Mucosa of descending colon (tissue), 3 donors: ENCODE results near the gene PTAFR. TPM values are rescaled to one million over a fixed set of nuclear protein-coding genes. Genes with fewer than 3 reads are reported as not detected.
A peak's percentile ranks its signal among the peaks of the same experiment; 100 is the strongest.

Source experiments
- ATAC-seq: fragments of 200-7000 bp; cut with Tn5 transposase; one replicate; pipeline ENCODE4 v1.9.1; 2020; ENCODE audit warnings: mild to moderate bottlenecking, moderate library complexity
- DNase-seq, 3 donors: peaks; one replicate each; pipeline ENCODE4 v3.0.0-alpha.2; 2020
- H3K36me3 ChIP-seq: fragments of 200-600 bp; one replicate; pipeline ENCODE4 v1.8.0; 2021; ENCODE audit warnings: low read depth, mild to moderate bottlenecking
- H3K4me1 ChIP-seq: fragments of 200-600 bp; one replicate; pipeline ENCODE4 v1.8.0; 2021; ENCODE audit warnings: low read depth, mild to moderate bottlenecking
- H3K4me3 ChIP-seq: fragments of 200-600 bp; one replicate; pipeline ENCODE4 v1.8.0; 2021; ENCODE audit warnings: mild to moderate bottlenecking
- H3K9me3 ChIP-seq: fragments of 200-600 bp; one replicate; pipeline ENCODE4 v1.8.0; 2021; ENCODE audit warnings: mild to moderate bottlenecking
- intact Hi-C, 2 donors: fragments of 100-400 bp; cut with DNase I in 1 of 2; cut with micrococcal nuclease in 1 of 2; formaldehyde crosslinking; loops; one replicate each; pipeline versions ENCODE4 v1.11.0 to v1.11.1; 2022; cut with DNase I, micrococcal nuclease
- total RNA-seq, 3 donors: library from RNA; stranded (reverse); fragmentation: NEBNext Ultra II Directional in 2 of 3; extraction: Animal tissue kit (Norgen Biotek cat#: 25700) in 2 of 3; gene quantifications; one replicate each; pipeline versions ENCODE4 v1.2.1 to v1.2.4, GENCODE V29; 2021 to 2023
- TF ChIP-seq, protein P1 (sequence below): fragments of 200-600 bp; IDR thresholded peaks from one replicate; pipeline ENCODE4 v1.8.0; 2022; ENCODE audit warnings: antibody characterized with exemption, mild to moderate bottlenecking
- donor health status: DM: no; HTN: no; CAD: no; lungs with moderate emphysema.
- donor health status: DM: no; HTN: no; CAD: no.
- donor health status: DM: no; HTN: yes; CAD: no.

The PTAFR gene
- total RNA-seq, 3 donors from 2014 or later: 2.4 to 4.8 (median 4.0) TPM

- ATAC-seq (no peak), DNase-seq (no peak)
- H3K36me3 ChIP-seq: no peaks in the 10 kb centered on the region
- no peak overlapping the region for H3K4me3 ChIP-seq
- no peaks in the 10 kb centered on the region for H3K9me3 ChIP-seq
- TF ChIP-seq, protein P1, sequence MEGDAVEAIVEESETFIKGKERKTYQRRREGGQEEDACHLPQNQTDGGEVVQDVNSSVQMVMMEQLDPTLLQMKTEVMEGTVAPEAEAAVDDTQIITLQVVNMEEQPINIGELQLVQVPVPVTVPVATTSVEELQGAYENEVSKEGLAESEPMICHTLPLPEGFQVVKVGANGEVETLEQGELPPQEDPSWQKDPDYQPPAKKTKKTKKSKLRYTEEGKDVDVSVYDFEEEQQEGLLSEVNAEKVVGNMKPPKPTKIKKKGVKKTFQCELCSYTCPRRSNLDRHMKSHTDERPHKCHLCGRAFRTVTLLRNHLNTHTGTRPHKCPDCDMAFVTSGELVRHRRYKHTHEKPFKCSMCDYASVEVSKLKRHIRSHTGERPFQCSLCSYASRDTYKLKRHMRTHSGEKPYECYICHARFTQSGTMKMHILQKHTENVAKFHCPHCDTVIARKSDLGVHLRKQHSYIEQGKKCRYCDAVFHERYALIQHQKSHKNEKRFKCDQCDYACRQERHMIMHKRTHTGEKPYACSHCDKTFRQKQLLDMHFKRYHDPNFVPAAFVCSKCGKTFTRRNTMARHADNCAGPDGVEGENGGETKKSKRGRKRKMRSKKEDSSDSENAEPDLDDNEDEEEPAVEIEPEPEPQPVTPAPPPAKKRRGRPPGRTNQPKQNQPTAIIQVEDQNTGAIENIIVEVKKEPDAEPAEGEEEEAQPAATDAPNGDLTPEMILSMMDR: no peak
- intact Hi-C loops: no loop called here
- peaks cover 8% of the 10 kb centered on the region for H3K4me1 ChIP-seq
Observed at GRCh38 chr1:28194326-28195035, 18.0 kb upstream of the PTAFR start.

DNA sequence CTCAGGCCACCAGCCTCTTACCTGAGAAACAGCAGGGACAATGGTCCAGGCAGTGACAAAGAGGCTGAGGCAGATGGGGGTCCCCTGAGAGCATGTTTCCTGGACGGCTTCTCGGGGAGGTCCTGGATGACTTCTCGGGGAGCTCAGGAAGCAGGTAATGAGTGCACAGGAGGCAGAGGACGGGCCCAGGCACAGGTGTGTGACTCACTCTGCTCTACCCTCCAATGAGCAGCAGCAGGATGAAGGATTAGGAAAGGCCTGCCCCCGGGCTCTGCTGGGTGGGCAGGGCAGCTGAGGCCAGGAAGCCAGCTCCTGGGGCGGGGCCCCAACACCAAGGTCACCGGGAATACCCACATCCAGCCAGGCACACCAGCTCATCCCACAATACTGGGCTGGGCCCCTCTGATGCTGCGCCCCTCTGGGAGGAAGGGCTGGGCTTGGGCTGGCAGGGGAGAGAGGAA lies 17.2 kb upstream of the PTAFR start:
- Histone ChIP-seq H3K4me3 (no peak overlapping the region), H3K9me3 (no peaks in the 10 kb centered on the region), H3K4me1 (peaks cover under 1% of the 10 kb centered on the region), H3K36me3 (no peaks in the 10 kb centered on the region)
- TF ChIP-seq, protein P1: no peak
- intact Hi-C loops: no loop called here
- ATAC-seq (peak; percentile 58), DNase-seq (no peak)

DNA sequence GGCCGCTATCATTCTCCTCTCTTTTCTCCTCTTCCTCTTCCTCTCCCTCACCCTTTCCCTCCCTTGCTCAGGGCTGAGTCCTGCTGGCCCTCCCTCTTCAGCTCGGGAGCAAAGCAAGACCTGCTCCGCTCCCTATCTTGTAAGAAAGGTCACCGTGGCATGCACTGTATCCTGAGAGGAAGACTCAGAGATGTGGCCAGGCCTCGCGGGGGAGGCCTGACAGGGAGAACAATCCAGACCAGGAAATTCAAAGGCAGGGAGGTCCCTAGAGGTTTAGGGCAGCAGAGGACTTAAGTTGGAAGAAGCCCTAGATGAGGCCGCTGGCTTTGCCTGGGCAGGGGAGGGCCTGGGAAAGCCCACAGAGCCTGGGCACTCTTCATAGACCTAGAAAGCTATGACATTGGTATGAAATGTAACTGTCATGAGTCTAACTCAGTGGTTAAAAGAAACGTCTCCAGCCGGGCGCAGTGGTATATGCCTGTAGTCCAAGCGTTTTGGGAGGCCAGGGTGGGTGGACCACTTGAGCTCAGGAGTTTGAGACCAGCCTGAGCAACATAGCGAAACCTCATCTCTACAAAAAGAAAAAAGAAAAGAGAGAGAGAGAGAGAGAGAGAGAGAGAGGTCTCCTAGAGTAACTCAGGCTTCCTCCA lies 14.6 kb upstream of the PTAFR start:
- Histone ChIP-seq H3K9me3 (no peaks in the 10 kb centered on the region), H3K4me1 (no peaks in the 10 kb centered on the region), H3K36me3 (no peaks in the 10 kb centered on the region), H3K4me3 (no peak overlapping the region)
- ATAC-seq (no peak), DNase-seq (no peak)
- TF ChIP-seq, protein P1: no peak
- intact Hi-C loops: no loop called here

DNA sequence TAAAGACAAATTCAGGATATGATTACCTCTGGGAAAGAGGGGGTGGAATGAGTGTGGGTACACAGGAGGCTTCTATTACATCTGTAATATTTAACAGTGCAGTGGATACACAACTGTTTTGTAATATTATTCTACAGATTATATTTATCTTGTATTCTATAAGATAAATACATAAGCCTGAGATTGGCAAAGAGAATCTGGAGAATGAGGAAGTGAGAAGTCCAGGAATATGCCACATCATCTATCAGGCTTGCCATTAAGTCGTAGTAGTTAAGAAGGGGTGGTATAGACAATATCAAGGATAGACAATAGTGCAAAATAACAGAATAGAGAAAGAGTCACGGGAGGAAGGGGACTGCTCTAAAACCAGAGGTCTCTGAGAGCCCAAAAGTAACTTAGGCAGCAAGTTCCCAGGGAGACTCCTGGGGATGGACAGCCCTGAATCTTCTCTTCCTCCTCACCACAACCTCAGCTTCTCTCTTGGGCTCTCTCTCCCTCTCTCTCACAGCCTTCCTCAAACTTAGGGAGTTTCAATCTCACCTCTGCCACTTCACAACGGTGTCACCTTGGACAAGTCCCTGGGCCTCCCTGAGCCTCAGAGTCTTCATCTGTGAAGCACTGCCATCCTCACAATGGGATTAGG lies 14.0 kb upstream of the PTAFR start:
- no peaks in the 10 kb centered on the region for H3K36me3 ChIP-seq
- DNase-seq (no peak), ATAC-seq (no peak)
- no peak overlapping the region for H3K4me3 ChIP-seq
- no peaks in the 10 kb centered on the region for H3K4me1 ChIP-seq
- H3K9me3 ChIP-seq: no peaks in the 10 kb centered on the region
- TF ChIP-seq, protein P1: no peak
- intact Hi-C loops: no loop called here

- intact Hi-C loops: no loop called here
- ATAC-seq: peak; percentile 34
- H3K4me1 ChIP-seq: no peaks in the 10 kb centered on the region
- no peak overlapping the region for H3K4me3 ChIP-seq
- no peak for DNase-seq
- no peaks in the 10 kb centered on the region for H3K36me3 ChIP-seq
- H3K9me3 ChIP-seq: no peaks in the 10 kb centered on the region
- TF ChIP-seq, protein P1: no peak
Observed at GRCh38 chr1:28185071-28185470, 8.6 kb upstream of the PTAFR start.
